GM12873 (cell line): ENCODE data around the gene C6orf47.

Experiments
- TF ChIP-seq, protein P1 (sequence below): IDR thresholded peaks from 2 replicates; pipeline ENCODE4 v1.5.1; 2012; ENCODE audit warnings: low read depth, mild to moderate bottlenecking, moderate library complexity, low read length, control low read depth; ENCODE audit not compliant: insufficient read depth; ENCODE audit errors: missing control alignments

Gene C6orf47

DNA sequence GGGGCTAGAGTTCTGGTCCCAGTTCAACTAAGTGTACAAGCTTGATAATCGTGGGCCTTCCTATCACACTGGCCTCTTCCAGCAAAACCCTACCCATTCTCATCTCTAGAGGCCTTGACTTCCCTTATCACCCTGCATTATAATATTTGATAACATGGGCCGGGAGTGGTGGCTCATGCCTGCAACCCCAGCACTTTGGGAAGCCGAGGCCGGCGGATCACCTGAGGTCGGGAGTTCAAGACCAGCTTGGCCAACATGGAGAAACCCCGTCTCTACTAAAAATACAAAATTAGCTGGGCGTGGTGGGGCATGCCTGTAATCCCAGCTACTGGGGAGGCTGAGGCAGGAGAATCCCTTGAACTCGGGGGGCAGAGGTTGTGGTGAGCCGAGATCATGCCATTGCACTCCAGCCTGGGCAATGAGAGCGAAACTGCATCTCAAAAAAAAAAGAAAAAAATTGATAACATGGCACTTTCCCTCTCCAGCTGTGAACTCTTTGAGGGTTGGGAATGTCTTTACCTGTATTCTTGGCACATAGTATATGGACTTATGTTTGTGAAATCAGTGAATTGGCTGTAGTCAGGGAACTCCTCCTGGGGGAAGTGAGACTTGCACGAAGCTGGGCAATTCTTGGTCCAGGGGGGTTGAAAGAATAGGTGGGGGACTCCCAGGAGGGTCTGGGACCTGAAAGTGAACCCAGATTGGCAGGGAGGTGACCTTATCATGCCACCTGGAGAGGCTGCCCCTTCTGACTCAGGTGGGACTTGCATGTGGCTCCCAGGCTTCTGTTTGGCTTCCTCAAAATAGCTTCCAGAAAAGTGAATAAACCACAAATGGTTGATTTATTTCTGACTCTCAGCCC lies 915 bp upstream of the C6orf47 start:
- TF ChIP-seq, protein P1, sequence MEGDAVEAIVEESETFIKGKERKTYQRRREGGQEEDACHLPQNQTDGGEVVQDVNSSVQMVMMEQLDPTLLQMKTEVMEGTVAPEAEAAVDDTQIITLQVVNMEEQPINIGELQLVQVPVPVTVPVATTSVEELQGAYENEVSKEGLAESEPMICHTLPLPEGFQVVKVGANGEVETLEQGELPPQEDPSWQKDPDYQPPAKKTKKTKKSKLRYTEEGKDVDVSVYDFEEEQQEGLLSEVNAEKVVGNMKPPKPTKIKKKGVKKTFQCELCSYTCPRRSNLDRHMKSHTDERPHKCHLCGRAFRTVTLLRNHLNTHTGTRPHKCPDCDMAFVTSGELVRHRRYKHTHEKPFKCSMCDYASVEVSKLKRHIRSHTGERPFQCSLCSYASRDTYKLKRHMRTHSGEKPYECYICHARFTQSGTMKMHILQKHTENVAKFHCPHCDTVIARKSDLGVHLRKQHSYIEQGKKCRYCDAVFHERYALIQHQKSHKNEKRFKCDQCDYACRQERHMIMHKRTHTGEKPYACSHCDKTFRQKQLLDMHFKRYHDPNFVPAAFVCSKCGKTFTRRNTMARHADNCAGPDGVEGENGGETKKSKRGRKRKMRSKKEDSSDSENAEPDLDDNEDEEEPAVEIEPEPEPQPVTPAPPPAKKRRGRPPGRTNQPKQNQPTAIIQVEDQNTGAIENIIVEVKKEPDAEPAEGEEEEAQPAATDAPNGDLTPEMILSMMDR, result no peak

- TF ChIP-seq, protein P1, result no peak
Observed at GRCh38 chr6:31659649-31660380, 763 bp downstream of the C6orf47 start.

DNA sequence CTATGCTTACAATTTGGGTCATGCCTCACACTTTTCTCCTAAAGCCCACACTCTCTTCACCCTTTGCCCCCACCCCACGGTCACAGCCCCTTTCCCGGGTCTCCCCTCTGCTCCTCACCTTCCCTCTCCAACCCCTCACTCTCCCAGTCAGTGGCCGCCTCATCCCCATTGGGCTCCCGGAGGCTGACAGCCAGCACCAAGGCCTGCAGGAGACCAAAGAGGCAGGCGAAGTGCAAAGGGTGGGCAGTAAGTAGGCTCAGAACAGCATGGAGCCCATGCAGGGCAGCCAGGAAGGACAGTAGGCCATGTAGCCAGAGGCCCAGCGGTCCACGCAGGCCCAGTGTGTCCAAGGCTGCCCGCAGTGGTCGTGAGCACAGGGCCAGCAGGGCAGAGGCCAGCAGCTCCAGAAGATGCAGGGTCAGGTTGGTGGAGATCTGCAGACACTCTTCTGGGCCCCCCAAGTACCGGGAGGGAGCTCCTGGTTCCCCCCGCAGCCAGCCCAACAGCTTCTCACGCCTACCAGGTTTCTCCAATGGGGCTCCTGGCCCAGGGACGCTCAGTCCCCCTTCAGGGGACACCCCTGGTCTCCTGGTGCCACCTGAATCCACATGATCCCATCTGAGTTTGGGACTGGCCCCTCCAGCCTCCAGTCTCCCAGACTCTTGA lies 1.5 kb downstream of the C6orf47 start:
- TF ChIP-seq, protein P1, result no peak

- TF ChIP-seq, protein P1, result no peak
Observed at GRCh38 chr6:31658158-31658688, 2.4 kb downstream of the C6orf47 start.

GRCh38 chr6:31657406-31658157 lies 3.0 kb downstream of the C6orf47 start:
- TF ChIP-seq, protein P1, result no peak

DNA sequence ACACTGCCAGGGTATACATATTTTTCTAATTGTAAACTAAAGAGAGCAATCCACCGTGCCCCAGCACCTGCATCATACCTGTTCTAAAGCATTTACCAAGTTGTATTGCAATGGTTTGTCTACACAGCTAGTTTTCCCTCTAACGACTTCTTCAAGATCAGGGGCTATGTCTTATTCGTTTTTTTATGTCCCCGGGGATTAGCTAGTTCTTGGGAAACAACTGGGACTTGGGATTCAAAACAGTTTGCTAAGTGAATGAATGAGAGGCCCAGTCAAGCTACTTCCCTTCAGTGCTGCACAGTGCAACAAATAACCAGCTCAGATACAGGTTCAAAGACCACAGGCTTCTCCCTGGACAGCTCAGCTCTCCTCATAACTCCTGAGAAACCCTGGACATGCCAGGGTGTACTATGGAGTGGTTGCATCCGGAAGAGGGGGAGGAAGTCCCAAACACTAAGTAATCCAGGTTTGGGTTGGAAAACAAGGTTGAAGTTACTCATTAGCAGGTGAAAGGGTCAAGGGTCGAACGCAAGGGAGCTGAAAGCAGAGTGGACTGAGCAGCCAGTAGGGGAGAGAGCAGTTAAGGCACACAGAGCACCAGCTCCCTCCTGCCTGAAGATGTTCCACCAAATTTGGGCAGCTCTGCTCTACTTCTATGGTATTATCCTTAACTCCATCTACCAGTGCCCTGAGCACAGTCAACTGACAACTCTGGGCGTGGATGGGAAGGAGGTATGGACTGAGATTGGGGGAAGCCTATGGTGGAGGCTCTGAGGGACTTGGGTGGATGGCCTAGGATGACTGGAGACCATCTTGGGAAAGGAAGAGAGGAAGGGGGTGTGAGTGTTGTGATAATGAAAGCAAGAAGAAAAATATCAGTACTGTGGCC lies 5.0 kb downstream of the C6orf47 start, which contains the start of gene APOM:
APOM (plus strand) TSS at position 546 of the 889 bp plus-strand sequence; CDS start at position 619, 73 bp downstream.
- TF ChIP-seq, protein P1, result no peak
